COLO668 (cell line): ENCODE measurements around the gene MAN1A1.

Source experiments
- DNase-seq: peaks from one replicate; lab custom pipeline; 2025; ENCODE audit not compliant: unreplicated experiment; lab: John Stamatoyannopoulos, UW

Gene MAN1A1

GRCh38 chr6:119274197-119274595 is 75.4 kb downstream of the MAN1A1 start:
- no peak for DNase-seq

GRCh38 chr6:119273272-119274196 is 76.0 kb downstream of the MAN1A1 start:
- DNase-seq = no peak

- DNase-seq = no peak
Observed at GRCh38 chr6:119270545-119270944, 79.0 kb downstream of the MAN1A1 start.

GRCh38 chr6:119269266-119270103 is 80.1 kb downstream of the MAN1A1 start:
- no peak for DNase-seq

GRCh38 chr6:119267126-119267905 is 82.2 kb downstream of the MAN1A1 start:
- no peak for DNase-seq

GRCh38 chr6:119264854-119265397 is 84.6 kb downstream of the MAN1A1 start:
- no peak for DNase-seq

GRCh38 chr6:119262612-119263011 is 86.9 kb downstream of the MAN1A1 start:
- DNase-seq = no peak

GRCh38 chr6:119261944-119262284 is 87.6 kb downstream of the MAN1A1 start:
- DNase-seq = no peak

- DNase-seq = no peak
Observed at GRCh38 chr6:119259027-119259426, 90.5 kb downstream of the MAN1A1 start.

- no peak for DNase-seq
Observed at GRCh38 chr6:119257726-119258125, 91.8 kb downstream of the MAN1A1 start.

- DNase-seq = no peak
Observed at GRCh38 chr6:119256978-119257462, 92.5 kb downstream of the MAN1A1 start.

- DNase-seq = no peak
Observed at GRCh38 chr6:119256392-119256791, 93.2 kb downstream of the MAN1A1 start.

GRCh38 chr6:119255492-119255891 is 94.1 kb downstream of the MAN1A1 start:
- no peak for DNase-seq

- DNase-seq = no peak
Observed at GRCh38 chr6:119250036-119250435, 99.5 kb downstream of the MAN1A1 start.

GRCh38 chr6:119249319-119249718 is 100.2 kb downstream of the MAN1A1 start:
- DNase-seq = no peak

GRCh38 chr6:119247504-119247903 is 102.1 kb downstream of the MAN1A1 start:
- no peak for DNase-seq

GRCh38 chr6:119243657-119244056 is 105.9 kb downstream of the MAN1A1 start:
- DNase-seq = no peak

- no peak for DNase-seq
Observed at GRCh38 chr6:119243037-119243436, 106.5 kb downstream of the MAN1A1 start.

- no peak for DNase-seq
Observed at GRCh38 chr6:119241540-119242309, 107.8 kb downstream of the MAN1A1 start.

- no peak for DNase-seq
Observed at GRCh38 chr6:119241111-119241465, 108.5 kb downstream of the MAN1A1 start.
